H1 (cell line): ENCODE results near the gene ITGB5. TPM values are rescaled to one million over a fixed set of nuclear protein-coding genes. Genes with fewer than 3 reads are reported as not detected.
A peak's percentile ranks its signal among the peaks of the same experiment; 100 is the strongest.

Experiments
- CTCF ChIA-PET: fragments of 300-600 bp; sonication (Branson Sonifier 250); formaldehyde crosslinking; loops from one replicate; lab custom pipeline; 2021; ENCODE audit not compliant: partially characterized antibody; lab: Charles Lee
- POLR2A ChIA-PET: fragments of 300-600 bp; sonication (Branson Sonifier 250); formaldehyde crosslinking; loops from one replicate; lab custom pipeline; 2021; ENCODE audit warnings: inconsistent platforms; ENCODE audit not compliant: partially characterized antibody; lab: Charles Lee
- DNase-seq, 2 experiments: peaks; one replicate each; pipeline versions ENCODE4 v3.0.0 to v3.0.0-alpha.2; 2010 to 2022; ENCODE audit warnings: low spot score in 2 of 2, low read depth in 1 of 2, mixed read lengths in 1 of 2
- FAIRE-seq: peaks from 2 replicates; lab custom pipeline; 2011; peaks lifted over from hg19 to GRCh38; lab: Jason Lieb, UNC
- H2AFZ ChIP-seq: 2 replicates; pipeline ENCODE4 v1.8.1; 2012; ENCODE audit warnings: low read length, inconsistent platforms
- H2AK5ac ChIP-seq: 2 replicates; pipeline ENCODE4 v1.6.1; 2013; ENCODE audit warnings: low read depth, low read length
- H2BK120ac ChIP-seq: replicated peaks from 2 replicates; pipeline ENCODE3; 2013; ENCODE audit warnings: low read depth, low read length, inconsistent platforms
- H2BK12ac ChIP-seq: 2 replicates; pipeline ENCODE4 v1.6.1; 2013; ENCODE audit warnings: low read depth, low read length
- H2BK15ac ChIP-seq: 2 replicates; pipeline ENCODE4 v1.6.1; 2013; ENCODE audit warnings: low read length
- H2BK20ac ChIP-seq: 2 replicates; pipeline ENCODE4 v1.6.1; 2013; ENCODE audit warnings: low read length
- H2BK5ac ChIP-seq: 2 replicates; pipeline ENCODE4 v1.6.1; 2013; ENCODE audit warnings: low read depth, low read length
- H3K14ac ChIP-seq: 2 replicates; pipeline ENCODE4 v1.6.1; 2013; ENCODE audit warnings: inconsistent platforms; ENCODE audit not compliant: insufficient read length
- H3K18ac ChIP-seq: 2 replicates; pipeline ENCODE4 v1.6.1; 2013; ENCODE audit warnings: low read length; ENCODE audit errors: extremely low read depth
- H3K23ac ChIP-seq: 2 replicates; pipeline ENCODE4 v1.6.1; 2013; ENCODE audit warnings: inconsistent platforms; ENCODE audit not compliant: insufficient read length
- H3K23me2 ChIP-seq: 2 replicates; pipeline ENCODE4 v1.6.1; 2013; ENCODE audit warnings: low read depth, low read length
- H3K27ac ChIP-seq: 2 replicates; pipeline ENCODE4 v1.6.1; 2011; ENCODE audit warnings: low read depth, low read length, inconsistent platforms
- H3K27me3 ChIP-seq, 4 experiments: replicated peaks in 1 of 4; 1 replicate in 1 of 4; 2 replicates in 3 of 4; pipeline versions ENCODE4 v1.6.1 to v1.8.1; 2011 to 2013; ENCODE audit warnings: low read length in 3 of 4, mild to moderate bottlenecking in 3 of 4, inconsistent platforms in 2 of 4, mixed read lengths in 2 of 4, moderate library complexity in 1 of 4; ENCODE audit not compliant: control insufficient read depth in 3 of 4, insufficient read depth in 3 of 4; ENCODE audit errors: extremely low read depth in 1 of 4
- H3K36me3 ChIP-seq, 4 experiments: 2 replicates each; pipeline versions ENCODE4 v1.6.1 to v1.8.1; 2011 to 2013; ENCODE audit warnings: mild to moderate bottlenecking in 4 of 4, low read length in 3 of 4, moderate library complexity in 2 of 4, control low read depth in 1 of 4, inconsistent platforms in 1 of 4; ENCODE audit not compliant: insufficient read depth in 4 of 4, control insufficient read depth in 2 of 4
- H3K4ac ChIP-seq: replicated peaks from 2 replicates; pipeline ENCODE3; 2013; ENCODE audit warnings: low read length, low read depth, mixed read lengths, inconsistent platforms; ENCODE audit not compliant: insufficient read length
- H3K4me1 ChIP-seq, 4 experiments: replicated peaks in 1 of 4; 1 replicate in 1 of 4; 2 replicates in 3 of 4; pipeline versions ENCODE4 v1.6.1 to v1.8.1; 2011 to 2013; ENCODE audit warnings: low read length in 3 of 4, inconsistent platforms in 2 of 4, mixed read lengths in 1 of 4; ENCODE audit not compliant: insufficient read depth in 4 of 4, control insufficient read depth in 3 of 4
- H3K4me2 ChIP-seq, 2 experiments: 2 replicates each; pipeline versions ENCODE4 v1.6.1 to v1.8.1; 2011 to 2013; ENCODE audit warnings: low read depth in 2 of 2, low read length in 2 of 2, control low read depth in 1 of 2, inconsistent platforms in 1 of 2, mild to moderate bottlenecking in 1 of 2; ENCODE audit not compliant: insufficient read depth in 1 of 2
- H3K4me3 ChIP-seq, 4 experiments: fragments of 200-600, 300-600 bp in 1 of 4; sonication (generic), shearing (Covaris generic), sonication (Bioruptor Twin) in 1 of 4; 2 replicates each; pipeline versions ENCODE4 v1.5.1 to v1.8.1; 2011 to 2016; ENCODE audit warnings: low read length in 4 of 4, low read depth in 3 of 4, control low read depth in 2 of 4, inconsistent platforms in 2 of 4, mild to moderate bottlenecking in 2 of 4, mixed read lengths in 1 of 4, moderate library complexity in 1 of 4; ENCODE audit not compliant: insufficient read depth in 2 of 4; ENCODE audit errors: extremely low read depth in 1 of 4
- H3K56ac ChIP-seq: replicated peaks from 2 replicates; pipeline ENCODE3; 2013; ENCODE audit warnings: low read depth, mild to moderate bottlenecking, mixed read lengths, low read length, inconsistent platforms; ENCODE audit not compliant: insufficient read length
- H3K79me1 ChIP-seq: 2 replicates; pipeline ENCODE4 v1.6.1; 2013; ENCODE audit warnings: low read depth, low read length, control low read depth
- H3K79me2 ChIP-seq, 2 experiments: 2 replicates each; pipeline versions ENCODE4 v1.6.1 to v1.8.1; 2012 to 2013; ENCODE audit warnings: low read length in 2 of 2, mild to moderate bottlenecking in 2 of 2, inconsistent platforms in 1 of 2; ENCODE audit not compliant: insufficient read depth in 2 of 2, control insufficient read depth in 1 of 2
- H3K9ac ChIP-seq, 4 experiments: replicated peaks in 1 of 4; 1 replicate in 1 of 4; 2 replicates in 3 of 4; pipeline versions ENCODE4 v1.6.1 to v1.8.1; 2011 to 2013; ENCODE audit warnings: low read depth in 3 of 4, low read length in 3 of 4, control low read depth in 2 of 4, mild to moderate bottlenecking in 2 of 4, moderate library complexity in 2 of 4, inconsistent platforms in 1 of 4; ENCODE audit errors: extremely low read depth in 1 of 4
- H3K9me3 ChIP-seq, 2 experiments: 2 replicates each; pipeline versions ENCODE4 v1.6.1 to v1.8.1; 2012 to 2013; ENCODE audit warnings: mild to moderate bottlenecking in 2 of 2, moderate library complexity in 2 of 2, control low read depth in 1 of 2, inconsistent platforms in 1 of 2, low read depth in 1 of 2, low read length in 1 of 2, mixed read lengths in 1 of 2; ENCODE audit not compliant: insufficient read depth in 2 of 2
- H4K20me1 ChIP-seq, 2 experiments: replicated peaks in 1 of 2; 2 replicates each; pipeline versions ENCODE3 to v1.8.1; 2011 to 2013; ENCODE audit warnings: inconsistent platforms in 2 of 2, low read length in 2 of 2, mild to moderate bottlenecking in 1 of 2; ENCODE audit not compliant: insufficient read depth in 2 of 2, control insufficient read depth in 1 of 2
- H4K5ac ChIP-seq: 2 replicates; pipeline ENCODE4 v1.6.1; 2013; ENCODE audit warnings: low read length, low read depth, mixed read lengths, inconsistent platforms; ENCODE audit not compliant: insufficient read length
- H4K8ac ChIP-seq: 2 replicates; pipeline ENCODE4 v1.8.0; 2013; ENCODE audit warnings: mild to moderate bottlenecking, moderate library complexity, low read length, inconsistent platforms; ENCODE audit not compliant: insufficient read depth; ENCODE audit errors: extremely low read depth
- H4K91ac ChIP-seq: replicated peaks from 2 replicates; pipeline ENCODE3; 2013; ENCODE audit warnings: low read length, mixed read lengths, inconsistent platforms; ENCODE audit not compliant: insufficient read length
- ASH2L ChIP-seq: fragments of 200-600, 300-600 bp; sonication (generic); IDR thresholded peaks from one replicate; pipeline ENCODE4 v1.7.1; 2017; ENCODE audit warnings: low read length
- ATF3 ChIP-seq: IDR thresholded peaks from 2 replicates; pipeline ENCODE4 v1.6.1; 2011; ENCODE audit warnings: low read depth, mild to moderate bottlenecking, low read length; ENCODE audit not compliant: insufficient read depth
- GTF2F1 ChIP-seq: IDR thresholded peaks from 2 replicates; pipeline ENCODE4 v1.6.1; 2012; ENCODE audit warnings: low read depth, low read length, improper control_type of control experiment, borderline replicate concordance
- HDAC2 ChIP-seq, 2 experiments: fragments of 300-600 bp in 1 of 2; sonication (generic) in 1 of 2; IDR thresholded peaks; 2 replicates each; pipeline ENCODE4 v1.6.1; 2011 to 2012; ENCODE audit warnings: low read depth in 2 of 2, low read length in 2 of 2, mild to moderate bottlenecking in 2 of 2, moderate library complexity in 2 of 2, borderline replicate concordance in 1 of 2, inconsistent platforms in 1 of 2
- HDAC6 ChIP-seq: IDR thresholded peaks from one replicate; pipeline ENCODE4 v1.7.1; 2012; ENCODE audit warnings: low read depth, mild to moderate bottlenecking, inconsistent platforms, low read length, moderate library complexity
- NANOG ChIP-seq: IDR thresholded peaks from 2 replicates; pipeline ENCODE4 v1.6.1; 2011; ENCODE audit warnings: low read length, low read depth, mild to moderate bottlenecking, inconsistent platforms; ENCODE audit not compliant: insufficient read depth, poor library complexity, severe bottlenecking
- NRF1 ChIP-seq: IDR thresholded peaks from 2 replicates; pipeline ENCODE4 v1.6.1; 2011; ENCODE audit warnings: mild to moderate bottlenecking, low read depth, low read length, improper control_type of control experiment
- RBBP5 ChIP-seq: IDR thresholded peaks from 2 replicates; pipeline ENCODE4 v1.7.1; 2012; ENCODE audit warnings: low read depth, mild to moderate bottlenecking, inconsistent platforms, low read length, moderate library complexity, borderline replicate concordance
- SP2 ChIP-seq: IDR thresholded peaks from 2 replicates; pipeline ENCODE4 v1.6.1; 2012; ENCODE audit warnings: mild to moderate bottlenecking, low read length, inconsistent platforms
- WGBS, 2 experiments: shearing (Covaris generic) in 1 of 2; methylation state at CpG; one replicate each; pipeline versions ENCODE4 v1.1.6 to v1.1.7; 2013 to 2015; ENCODE audit warnings: low lambda C conversion rate in 2 of 2, mixed read lengths in 2 of 2, inconsistent platforms in 1 of 2, low coverage in 1 of 2, missing lambda C conversion rate in 1 of 2; ENCODE audit not compliant: insufficient replicate concordance in 2 of 2, insufficient coverage in 1 of 2, insufficient read length in 1 of 2; ENCODE audit errors: extremely low coverage in 1 of 2, missing lambda C conversion rate in 1 of 2; 5-methylcytosine and 5-hydroxymethylcytosine counted together
- polyA plus RNA-seq, 7 experiments: library from polyadenylated mRNA; depleted of rRNA in 3 of 7; stranded (reverse) in 5 of 7; unstranded in 2 of 7; fragments of >200 nt in 5 of 7; fragments of 200-250 nt in 2 of 7; gene quantifications; 1 replicate in 5 of 7; 2 replicates in 1 of 7; 4 replicates in 1 of 7; pipeline versions ENCODE4 v1.2.1 to v1.2.3, GENCODE V29; 2011 to 2013; ENCODE audit warnings: missing spikeins in 2 of 7, mixed read lengths in 2 of 7
- total RNA-seq: library from RNA; stranded (reverse); fragmentation: NEBNext Ultra II Directional; extraction: Animal tissue kit (Norgen Biotek cat#: 25700); gene quantifications from 2 replicates; pipeline ENCODE4 v1.2.1, GENCODE V29; 2021

ITGB5 gene
- total and polyA plus RNA-seq, 2 of the 8 experiments (the other 6 are each of a cell fraction or from before 2014, with no cell fraction given) = 101 to 268 TPM

- Histone ChIP-seq H2BK5ac (peak overlapping the region; percentile 12; the same call in 1 of the 2 replicates), H4K5ac (no peak overlapping the region), H3K9ac (no peak overlapping the region), H2BK15ac (no peak overlapping the region), H4K8ac (no peak overlapping the region), H3K27ac (no peak overlapping the region), H2AK5ac (no peak overlapping the region; the same call in 1 of the 2 replicates), H3K23ac (no peak overlapping the region), H3K79me2 (no peaks in the 10 kb centered on the region), H2BK12ac (0 out of 2 replicates have a peak overlapping the region, but pooled peaks have one; percentile 13), H3K4me3 (no peak overlapping the region), H3K27me3 (no peaks in the 10 kb centered on the region), H4K91ac (no peak overlapping the region), H3K4ac (no peak overlapping the region), H3K56ac (no peak overlapping the region), H3K23me2 (no peaks in the 10 kb centered on the region), H3K79me1 (no peaks in the 10 kb centered on the region), H3K4me2 (no peak overlapping the region), H2BK120ac (no peak overlapping the region), H3K36me3 (peaks cover 0 to 5% (median 0%) of the 10 kb centered on the region in 4 experiments; a peak in 1 of 8 replicates), H2BK20ac (peak overlapping the region; percentile 2; the same call in 1 of the 2 replicates), H3K9me3 (no peaks in the 10 kb centered on the region), H3K4me1 (peaks cover 0 to 3% (median 1%) of the 10 kb centered on the region in 4 experiments; a peak in 3 of 7 replicates), H3K18ac (no peak overlapping the region), H4K20me1 (no peaks in the 10 kb centered on the region), H2AFZ (no peak overlapping the region), H3K14ac (no peak overlapping the region)
- 72% methylated on average over 3 of the region's 3 CpGs; no CpG with 5 or more reads in 1 of the 2 experiments for WGBS, 2 experiments
- DNase-seq = no peak
- ChIA-PET POLR2A (interaction anchor here (0.6 to 1.4 kb wide), 3 partner anchors 12 to 119 kb away, joined by 3 to 4 read pairs (median 3); no protein-coding TSS in a partner anchor), CTCF (interaction anchor here (1.0 kb wide), 1 partner anchor 9 kb away, joined by 4 read pairs; no protein-coding TSS in a partner anchor)
- FAIRE-seq = no peak
- TF ChIP-seq NANOG (no peak), RBBP5 (no peak), GTF2F1 (no peak), HDAC6 (no peak), ASH2L (no peak), NRF1 (no peak), ATF3 (no peak), SP2 (no peak), HDAC2 (IDR thresholded peaks at IDR 0.05; ENCODE audit: borderline replicate concordance in 1 of 2, low read depth in 2 of 2, low read length in 2 of 2) (no peak)
These were observed 135.1 kb downstream of the ITGB5 start for GRCh38 chr3:124752051-124752450.
